Panc1 (cell line): ENCODE results near the gene SPOCK1.

Experiments used
- CTCF ChIP-seq: fragments of 450-650 bp; IDR thresholded peaks from 2 replicates; pipeline ENCODE4 v1.5.1; 2017; ENCODE audit warnings: mild to moderate bottlenecking
- POLR2AphosphoS5 ChIP-seq: IDR thresholded peaks from 2 replicates; pipeline ENCODE4 v1.6.1; 2012; ENCODE audit warnings: mild to moderate bottlenecking, low read depth, low read length, moderate library complexity
- SIN3A ChIP-seq: IDR thresholded peaks from 2 replicates; pipeline ENCODE4 v1.6.1; 2012; ENCODE audit warnings: low read depth, mild to moderate bottlenecking, low read length, moderate library complexity, borderline replicate concordance; ENCODE audit not compliant: insufficient read depth
- TF ChIP-seq, protein P1 (sequence below), 2 experiments: IDR thresholded peaks; 2 replicates each; pipeline ENCODE4 v1.6.1; 2011 to 2012; ENCODE audit warnings: low read depth in 2 of 2, control low read depth in 1 of 2, low read length in 1 of 2, mild to moderate bottlenecking in 1 of 2, moderate library complexity in 1 of 2; ENCODE audit not compliant: insufficient read depth in 1 of 2

DNA sequence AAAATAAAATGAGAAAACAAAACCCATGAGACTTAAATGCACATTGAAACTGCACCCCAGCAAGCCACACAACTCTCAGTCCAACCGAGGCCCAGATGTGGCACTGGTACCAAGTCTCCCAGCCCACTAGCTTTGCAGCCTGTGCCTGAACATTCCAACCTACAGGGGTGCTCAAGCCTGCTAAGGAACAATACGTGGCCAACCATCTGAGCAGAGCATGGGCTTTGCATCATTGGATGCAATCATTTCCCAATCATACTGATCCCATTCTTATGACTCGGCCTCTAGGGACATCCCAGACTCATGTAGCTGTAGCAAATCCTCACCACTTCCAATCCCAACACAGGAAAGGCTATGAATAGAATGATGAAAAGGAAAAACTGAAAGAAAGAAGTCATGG is 297.2 kb downstream of the SPOCK1 start:
- TF ChIP-seq CTCF (no peak), SIN3A (no peak), POLR2AphosphoS5 (no peak)
- TF ChIP-seq, protein P1, sequence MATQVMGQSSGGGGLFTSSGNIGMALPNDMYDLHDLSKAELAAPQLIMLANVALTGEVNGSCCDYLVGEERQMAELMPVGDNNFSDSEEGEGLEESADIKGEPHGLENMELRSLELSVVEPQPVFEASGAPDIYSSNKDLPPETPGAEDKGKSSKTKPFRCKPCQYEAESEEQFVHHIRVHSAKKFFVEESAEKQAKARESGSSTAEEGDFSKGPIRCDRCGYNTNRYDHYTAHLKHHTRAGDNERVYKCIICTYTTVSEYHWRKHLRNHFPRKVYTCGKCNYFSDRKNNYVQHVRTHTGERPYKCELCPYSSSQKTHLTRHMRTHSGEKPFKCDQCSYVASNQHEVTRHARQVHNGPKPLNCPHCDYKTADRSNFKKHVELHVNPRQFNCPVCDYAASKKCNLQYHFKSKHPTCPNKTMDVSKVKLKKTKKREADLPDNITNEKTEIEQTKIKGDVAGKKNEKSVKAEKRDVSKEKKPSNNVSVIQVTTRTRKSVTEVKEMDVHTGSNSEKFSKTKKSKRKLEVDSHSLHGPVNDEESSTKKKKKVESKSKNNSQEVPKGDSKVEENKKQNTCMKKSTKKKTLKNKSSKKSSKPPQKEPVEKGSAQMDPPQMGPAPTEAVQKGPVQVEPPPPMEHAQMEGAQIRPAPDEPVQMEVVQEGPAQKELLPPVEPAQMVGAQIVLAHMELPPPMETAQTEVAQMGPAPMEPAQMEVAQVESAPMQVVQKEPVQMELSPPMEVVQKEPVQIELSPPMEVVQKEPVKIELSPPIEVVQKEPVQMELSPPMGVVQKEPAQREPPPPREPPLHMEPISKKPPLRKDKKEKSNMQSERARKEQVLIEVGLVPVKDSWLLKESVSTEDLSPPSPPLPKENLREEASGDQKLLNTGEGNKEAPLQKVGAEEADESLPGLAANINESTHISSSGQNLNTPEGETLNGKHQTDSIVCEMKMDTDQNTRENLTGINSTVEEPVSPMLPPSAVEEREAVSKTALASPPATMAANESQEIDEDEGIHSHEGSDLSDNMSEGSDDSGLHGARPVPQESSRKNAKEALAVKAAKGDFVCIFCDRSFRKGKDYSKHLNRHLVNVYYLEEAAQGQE (IDR thresholded peaks at IDR 0.05; ENCODE audit: insufficient read depth in 1 of 2, low read depth in 2 of 2, low read length in 1 of 2), result no peak
